SK-N-DZ (cell line): ENCODE results near the gene RASSF9. TPM values are rescaled to one million over a fixed set of nuclear protein-coding genes. Genes with fewer than 3 reads are reported as not detected.

ENCODE experiments used
- DNase-seq: peaks from one replicate; pipeline ENCODE4 v3.0.0-alpha.2; 2015; ENCODE audit warnings: low spot score
- polyA plus RNA-seq, 2 experiments: library from polyadenylated mRNA; depleted of rRNA; stranded (reverse); fragments of >200 nt; gene quantifications; 2 replicates each; pipeline ENCODE4 v1.2.3, GENCODE V29; 2014

RASSF9 gene
- polyA plus RNA-seq (2014; cell fraction: cytosol; rRNA removed) = not detected in 2 replicates
- polyA plus RNA-seq (2014; cell fraction: nucleus; rRNA removed) = not detected in 2 replicates

DNA sequence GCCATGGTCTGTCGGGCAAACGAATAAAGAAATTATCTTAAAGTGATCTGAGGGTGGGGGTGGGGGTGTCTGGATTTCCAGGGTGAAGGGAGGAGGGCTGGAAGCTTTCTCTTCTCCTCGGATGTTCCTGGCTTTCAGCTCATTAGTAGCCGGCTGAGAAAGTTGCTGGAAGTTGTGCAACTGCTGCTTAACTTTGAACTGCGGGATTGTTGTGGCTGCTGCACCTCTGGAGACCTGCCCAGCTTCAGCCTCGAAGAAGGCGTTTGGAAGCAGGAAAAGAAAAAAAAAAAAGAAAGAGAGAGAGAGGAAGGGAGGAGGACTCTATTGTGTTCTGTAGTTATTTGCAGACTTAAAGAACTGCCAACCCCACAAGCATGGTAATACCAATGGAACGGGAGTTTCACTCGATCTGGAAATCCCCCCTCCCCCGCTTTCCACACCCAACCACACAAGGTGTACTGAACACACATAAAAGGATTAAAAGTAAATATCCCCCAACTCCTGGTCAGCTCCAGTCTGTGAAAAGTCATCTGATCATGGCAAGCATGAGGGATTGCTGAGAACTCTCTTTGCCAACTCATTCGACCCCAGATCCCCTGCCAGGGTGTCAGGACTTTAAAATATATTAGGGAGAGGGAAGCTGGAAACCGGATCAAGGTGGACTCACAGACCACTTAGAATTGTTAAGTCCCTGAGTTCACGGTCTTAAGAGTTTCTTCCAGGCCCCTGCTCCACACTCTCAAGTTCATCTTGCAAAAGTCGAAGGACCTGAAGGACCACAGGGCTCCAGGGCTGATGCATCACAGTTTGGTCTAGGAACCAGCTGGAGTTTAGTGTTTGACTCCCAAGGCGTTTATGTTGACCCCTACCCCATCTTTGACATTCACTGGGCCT lies at the start of gene RASSF9:
RASSF9 (minus strand) TSS at position 213 of the 894 bp plus-strand sequence; CDS start at position 5, 208 bp downstream.
- DNase-seq = no peak

GRCh38 chr12:85883763-85884162 lies 47.6 kb upstream of the RASSF9 start:
- DNase-seq = no peak

DNA sequence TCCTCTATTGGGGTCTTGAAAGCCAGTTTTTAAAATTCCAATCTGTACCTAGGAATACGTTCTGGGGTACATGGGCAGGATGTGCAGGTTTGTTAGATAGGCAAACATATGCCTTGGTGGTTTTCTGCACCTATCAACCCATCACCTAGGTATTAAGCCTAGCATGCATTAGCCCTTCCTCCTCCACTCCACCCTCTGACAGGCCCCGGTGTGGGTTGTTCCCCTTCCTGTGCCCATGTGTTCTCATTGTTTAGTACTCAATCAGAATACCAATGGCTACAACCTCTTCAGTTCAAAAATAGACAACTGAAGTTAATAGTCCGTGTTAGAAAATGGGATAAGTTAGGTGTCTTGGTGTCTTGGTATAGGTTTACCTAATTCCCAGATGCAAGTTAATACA lies 41.2 kb upstream of the RASSF9 start:
- no peak for DNase-seq

DNA sequence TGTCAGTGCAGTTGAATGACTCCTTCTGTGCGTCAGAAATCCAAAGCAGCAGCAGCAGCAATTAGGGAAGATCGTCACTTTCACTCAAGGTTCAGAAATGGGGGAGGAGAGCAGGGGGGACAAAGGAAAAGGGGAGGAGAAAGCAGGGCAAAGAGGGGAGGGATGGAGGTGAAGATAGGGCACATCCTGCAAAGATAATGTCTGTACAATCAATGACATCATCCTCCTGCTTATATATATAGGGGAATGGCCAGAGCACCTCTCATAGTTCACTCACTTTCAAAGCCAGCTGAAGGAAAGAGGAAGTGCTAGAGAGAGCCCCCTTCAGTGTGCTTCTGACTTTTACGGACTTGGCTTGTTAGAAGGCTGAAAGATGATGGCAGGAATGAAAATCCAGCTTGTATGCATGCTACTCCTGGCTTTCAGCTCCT lies 37.8 kb upstream of the RASSF9 start, which contains the start of gene NTS:
NTS (plus strand) TSS at position 265 of the 431 bp plus-strand sequence; CDS start at position 374, 109 bp downstream.
- DNase-seq = peak; percentile 50

DNA sequence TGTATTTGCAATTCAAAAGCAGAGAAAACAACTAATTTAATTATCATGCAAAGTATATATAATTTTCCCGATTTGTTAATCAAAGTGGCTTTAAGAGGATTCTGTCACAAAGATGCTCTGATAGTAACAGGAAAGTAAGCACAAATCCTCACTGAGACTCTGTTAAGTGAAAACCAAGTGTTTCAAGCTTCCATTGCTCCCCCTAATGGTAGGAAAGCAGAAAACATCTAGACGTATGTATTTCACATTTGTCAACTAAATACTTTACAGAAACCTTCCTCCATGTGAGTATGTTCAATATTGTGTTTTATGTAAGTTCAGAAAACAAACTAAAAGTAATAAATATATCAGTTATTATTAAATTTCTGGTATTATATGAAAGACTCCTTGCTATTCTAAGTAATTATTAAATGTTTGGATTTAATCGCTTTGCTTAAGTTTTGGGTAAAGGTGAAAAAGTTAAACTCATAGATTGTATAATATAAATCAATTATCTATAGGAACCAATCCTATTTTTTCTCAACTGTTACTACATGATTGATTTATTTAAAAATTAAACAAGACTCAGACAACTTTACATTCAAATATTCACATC lies 36.4 kb upstream of the RASSF9 start:
- DNase-seq = peak; percentile 68

- DNase-seq = peak; percentile 63
Measured at GRCh38 chr12:85866986-85867776, 31.0 kb upstream of the RASSF9 start.

- DNase-seq = peak; percentile 14
Measured at GRCh38 chr12:85865890-85866289, 29.7 kb upstream of the RASSF9 start.

DNA sequence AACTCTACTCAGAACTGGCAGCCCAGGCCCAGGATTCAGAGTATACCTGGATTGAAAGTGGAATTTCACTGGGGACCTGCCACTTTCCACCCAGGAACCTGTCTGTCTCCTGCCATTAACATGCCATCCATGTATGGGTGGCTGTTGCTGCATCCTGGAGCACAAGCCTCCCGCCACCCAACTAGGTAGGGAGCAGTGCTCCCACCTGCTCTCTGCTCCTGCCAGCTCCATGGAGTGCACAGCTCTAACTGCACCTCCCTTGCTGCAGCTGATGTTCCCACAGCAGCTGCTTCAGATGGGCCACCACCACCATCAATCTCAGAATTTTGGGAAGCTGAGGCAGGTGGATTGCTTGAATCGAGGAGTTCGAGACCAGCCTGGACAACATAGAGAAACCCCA lies 20.8 kb upstream of the RASSF9 start:
- DNase-seq = no peak

- DNase-seq = no peak
Measured at GRCh38 chr12:85855305-85855704, 19.1 kb upstream of the RASSF9 start.

DNA sequence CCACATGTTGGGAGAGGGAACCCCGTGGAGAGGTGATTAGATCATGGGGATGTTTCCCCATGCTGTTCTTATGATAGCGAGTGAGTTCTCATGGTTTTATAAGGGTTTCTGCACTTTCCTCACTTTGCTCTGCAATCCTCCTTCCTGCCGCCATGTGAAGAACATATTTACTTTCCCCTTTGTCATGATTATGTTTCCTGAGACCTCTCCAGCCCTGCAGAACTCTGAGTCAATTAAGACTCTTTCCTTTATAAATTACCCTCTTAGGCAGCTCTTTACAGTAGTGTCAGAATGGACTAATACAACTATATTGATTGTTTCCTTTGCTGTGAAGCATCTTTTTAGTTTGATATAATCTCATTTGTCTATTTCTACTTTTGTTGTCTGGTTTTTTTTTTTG lies 13.1 kb upstream of the RASSF9 start:
- no peak for DNase-seq

GRCh38 chr12:85843606-85844310 lies 7.5 kb upstream of the RASSF9 start:
- no peak for DNase-seq

DNA sequence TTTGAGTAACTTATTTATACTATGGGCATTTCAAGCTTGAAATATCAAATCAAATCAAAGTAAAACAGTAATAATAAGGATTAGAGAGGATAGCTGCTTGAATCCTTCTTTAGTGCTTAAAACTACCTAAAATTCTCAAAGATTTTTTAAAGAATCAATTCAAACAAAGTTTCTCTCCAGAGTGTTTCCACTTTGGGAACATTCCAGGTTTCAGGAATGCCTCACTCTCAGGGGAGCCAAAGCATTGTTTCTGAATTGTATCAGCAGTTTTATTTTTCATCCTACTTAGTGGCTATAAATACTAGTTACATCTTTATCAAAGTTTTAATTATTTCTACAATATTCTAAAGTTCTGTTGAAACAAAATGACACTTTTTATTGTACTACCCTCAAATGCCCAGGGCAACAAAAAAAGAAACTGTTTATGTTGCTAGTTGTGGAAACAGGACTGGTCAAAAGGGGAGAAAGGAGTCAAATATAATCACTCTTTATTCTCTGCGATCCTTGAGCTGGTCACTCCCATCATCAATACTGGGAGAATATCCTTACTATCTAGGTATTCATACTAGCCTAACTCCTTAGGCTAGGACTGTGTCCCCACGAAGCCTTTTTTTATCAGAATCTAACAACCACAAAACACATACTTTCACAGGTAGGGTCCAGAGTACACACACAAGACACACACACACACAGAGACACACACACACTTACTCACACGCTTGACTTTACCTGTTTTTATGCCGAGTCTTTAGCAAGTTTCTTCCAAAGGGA lies 598 bp downstream of the RASSF9 start:
- no peak for DNase-seq

DNA sequence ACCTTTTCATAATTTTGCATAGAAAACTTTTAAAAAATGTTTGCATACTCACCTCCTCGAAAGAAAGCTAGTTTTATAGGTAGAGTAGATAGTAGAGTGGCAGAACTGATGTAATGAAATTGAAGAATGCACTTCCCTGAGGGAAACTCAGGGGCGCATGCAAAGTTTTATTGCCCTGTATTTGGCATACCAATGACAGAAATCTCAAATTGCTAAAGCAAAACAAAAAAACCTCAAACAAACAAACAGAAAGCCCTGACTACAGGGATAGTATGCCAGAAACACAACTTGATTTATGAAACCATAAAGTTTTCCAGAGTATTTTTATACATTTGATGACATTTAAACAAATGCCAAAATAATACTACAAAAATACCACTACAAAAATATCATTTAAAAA lies 1.8 kb downstream of the RASSF9 start:
- no peak for DNase-seq

DNA sequence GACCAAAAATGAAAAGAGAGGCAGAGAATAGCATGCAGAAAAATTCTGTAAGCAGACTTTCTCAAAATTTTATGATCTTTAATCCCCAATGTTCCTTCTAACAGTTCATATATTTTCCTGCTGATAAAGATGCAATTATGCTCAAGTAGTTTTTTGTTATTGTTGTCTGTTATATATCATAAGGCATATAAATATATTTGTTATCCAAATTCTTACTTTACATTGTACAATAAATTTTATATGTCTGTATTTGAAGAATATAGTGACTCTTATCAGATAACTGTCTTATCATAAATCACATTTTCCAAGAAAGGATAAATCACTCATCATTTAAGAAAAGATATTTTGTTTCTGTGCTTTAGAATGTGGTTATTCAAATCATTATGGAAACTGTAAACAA lies 2.6 kb downstream of the RASSF9 start:
- no peak for DNase-seq

DNA sequence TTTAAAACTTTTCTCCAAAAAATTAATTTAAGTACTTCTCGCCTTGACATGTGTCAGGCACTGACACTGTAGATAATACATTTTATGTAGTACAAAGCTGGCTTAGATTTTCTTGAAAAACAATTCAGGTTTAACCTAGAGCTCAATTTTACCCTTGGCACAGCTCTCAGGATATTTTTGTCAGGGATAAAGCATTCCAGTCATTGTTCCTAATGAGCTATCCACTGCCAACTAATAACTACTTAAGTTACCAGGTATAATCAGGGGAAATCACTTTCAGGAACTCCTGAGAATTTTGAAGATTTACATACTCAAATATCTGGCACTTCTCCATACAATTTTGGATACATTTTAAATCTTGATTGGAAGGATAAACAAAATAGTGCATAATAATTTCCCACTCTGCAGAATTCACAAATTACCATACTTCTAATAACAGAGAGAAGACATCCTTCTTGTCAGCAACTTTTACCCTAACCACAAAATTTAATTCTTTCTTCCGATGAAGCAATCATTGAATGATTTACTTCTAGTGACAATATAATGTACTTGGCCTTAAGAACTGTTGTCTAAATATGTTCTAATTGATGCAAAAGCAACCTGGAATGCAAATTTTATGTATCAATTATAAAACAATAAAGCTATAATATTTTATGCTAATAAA lies 4.8 kb downstream of the RASSF9 start:
- no peak for DNase-seq

- DNase-seq = no peak
Measured at GRCh38 chr12:85829391-85829790, 6.8 kb downstream of the RASSF9 start.

DNA sequence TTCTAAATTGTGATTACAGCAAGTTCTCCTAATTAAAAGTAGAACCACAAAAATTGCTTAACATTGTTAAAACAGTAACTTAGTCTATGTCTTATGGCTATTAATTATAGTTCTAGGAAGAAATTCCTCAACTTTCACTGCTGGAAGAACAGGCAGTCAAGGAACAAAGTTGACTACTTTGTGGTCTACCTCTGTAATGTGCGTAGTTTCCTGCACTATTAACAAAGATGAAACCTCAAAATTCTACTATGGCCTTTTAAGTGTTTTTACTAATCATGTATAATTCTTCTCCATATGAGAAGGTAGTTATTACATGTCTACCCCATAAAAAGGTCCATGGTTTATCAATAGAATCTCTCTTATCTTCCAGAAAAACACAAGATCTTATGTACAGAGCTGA lies 7.6 kb downstream of the RASSF9 start:
- no peak for DNase-seq

DNA sequence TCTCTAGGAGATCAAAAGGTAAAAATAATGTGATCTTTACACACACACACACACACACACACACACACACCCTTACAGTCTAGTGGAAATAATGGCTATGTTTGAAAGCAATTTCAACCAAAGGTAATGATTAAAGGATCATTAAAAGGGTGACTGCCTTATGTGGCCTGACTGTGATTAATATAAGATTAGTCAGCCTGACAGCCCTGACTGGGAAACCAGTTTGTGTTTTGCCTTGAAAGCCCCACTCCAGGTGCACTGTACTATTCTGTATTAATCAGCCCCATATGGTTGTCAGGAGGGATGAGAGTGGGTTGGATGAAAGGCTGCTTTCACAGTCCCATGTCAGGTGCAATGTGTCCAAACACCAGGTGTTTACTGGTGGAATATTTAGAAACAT lies 10.5 kb downstream of the RASSF9 start:
- DNase-seq = no peak

DNA sequence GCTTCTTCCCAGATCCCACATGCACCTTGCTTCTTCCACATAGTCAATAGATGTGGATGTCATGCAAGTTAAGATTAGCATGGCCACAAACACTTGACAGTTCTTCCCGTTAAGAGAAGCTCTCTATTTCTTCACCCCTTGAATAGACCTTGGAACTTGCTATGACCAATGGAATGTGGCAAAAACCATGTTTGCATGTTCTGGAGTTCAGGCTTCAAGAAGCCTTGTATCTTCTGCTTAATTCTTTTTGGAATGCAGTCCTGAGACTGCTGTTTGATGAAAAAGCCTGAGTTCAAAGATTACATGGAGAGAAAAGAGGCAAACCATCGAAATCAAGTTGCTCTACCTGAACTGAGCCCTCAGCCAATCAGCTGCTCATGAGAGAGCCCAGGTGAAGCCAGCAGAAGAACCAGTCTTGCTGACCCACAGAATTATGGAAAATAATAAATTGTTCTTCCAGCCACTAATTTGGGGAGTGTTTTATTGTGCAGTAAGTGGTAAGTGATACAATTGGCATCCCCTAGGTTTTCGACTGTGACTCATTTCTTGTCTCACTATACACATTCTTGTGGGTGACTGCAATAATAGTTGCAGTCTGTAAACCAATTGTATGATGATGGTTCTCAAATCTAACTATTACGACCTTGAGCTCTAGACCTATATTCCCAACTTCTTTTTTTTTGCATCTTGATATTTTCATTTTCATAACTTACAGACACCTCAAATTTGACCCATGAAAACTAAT lies 12.6 kb downstream of the RASSF9 start:
- no peak for DNase-seq
